Measurements from ENCODE around the gene NUCKS1.

NUCKS1 gene

GRCh38 chr1:205666372-205667166, 83.4 kb downstream of the NUCKS1 start:
- no peak for DNase-seq

- DNase-seq = no peak
Observed at GRCh38 chr1:205665201-205666045, 84.6 kb downstream of the NUCKS1 start.

- DNase-seq = no peak
Observed at GRCh38 chr1:205664399-205665017, 85.5 kb downstream of the NUCKS1 start.

- DNase-seq = no peak
Observed at GRCh38 chr1:205663286-205663936, 86.6 kb downstream of the NUCKS1 start.

Data from NCI-H2081 treated with DMSO at 0.1 percent for 48 hours (cell line).